HFF-Myc (cell line): ENCODE measurements around the gene STAC.
"Not testable (repeated sequence)": the region's sequence is repeated elsewhere in the genome, so short reads cannot be mapped to it uniquely, and the experiment has no call there.

ENCODE experiments used
- DNase-seq: peaks from one replicate; pipeline ENCODE4 v3.0.0-alpha.2; 2011; ENCODE audit warnings: low read depth; ENCODE audit errors: extremely low read depth
- H3K4me3 ChIP-seq: replicated peaks from 2 replicates; pipeline ENCODE4 v1.5.1; 2011; ENCODE audit warnings: low read depth, mild to moderate bottlenecking, control low read depth, low read length
- CTCF ChIP-seq: IDR thresholded peaks from 2 replicates; pipeline ENCODE4 v1.5.1; 2012; ENCODE audit warnings: mild to moderate bottlenecking, low read depth, low read length, control low read depth; ENCODE audit errors: missing control alignments

STAC gene

DNA sequence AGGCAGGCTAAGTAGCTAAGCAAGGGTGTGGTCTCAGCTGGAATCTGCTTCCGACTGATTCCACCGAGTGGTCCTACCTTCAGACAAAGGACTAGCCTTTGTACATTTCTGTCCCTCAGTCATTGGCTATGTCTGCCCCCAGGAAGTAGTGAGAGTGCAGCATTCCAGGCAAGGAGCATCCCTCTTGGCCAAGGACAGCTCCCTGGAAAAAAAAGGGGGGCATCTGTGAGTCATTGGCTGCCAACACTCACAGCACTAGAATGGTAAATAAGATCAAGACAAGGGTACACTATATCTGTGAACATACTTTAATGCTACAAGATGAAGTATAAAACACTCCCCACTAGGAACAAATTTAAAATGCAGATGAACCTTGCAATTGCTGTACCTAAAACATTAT lies 66.8 kb downstream of the STAC start:
- TF ChIP-seq CTCF: no peak
- no peak overlapping the region for H3K4me3 ChIP-seq
- DNase-seq: no peak

GRCh38 chr3:36451816-36452215 lies 71.5 kb downstream of the STAC start:
- DNase-seq: no peak

DNA sequence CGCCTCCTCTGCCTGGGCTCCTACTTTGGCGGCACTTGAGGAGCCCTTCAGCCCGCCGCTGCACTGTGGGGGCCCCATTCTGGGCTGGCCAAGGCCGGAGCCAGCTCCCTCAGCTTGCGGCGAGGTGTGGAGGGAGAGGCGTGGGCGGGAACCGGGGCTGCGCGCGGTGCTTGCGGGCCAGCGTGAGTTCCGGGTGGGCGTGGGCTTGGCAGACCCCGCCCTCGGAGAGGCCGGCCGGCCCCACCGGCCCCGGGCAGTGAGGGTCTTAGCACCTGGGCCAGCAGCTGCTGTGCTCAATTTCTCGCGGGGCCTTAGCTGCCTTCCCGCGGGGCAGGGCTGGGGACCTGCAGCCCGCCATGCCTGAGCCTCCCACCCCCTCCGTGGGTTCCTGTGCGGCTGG lies 72.9 kb downstream of the STAC start:
- DNase-seq, H3K4me3 ChIP-seq: not testable (repeated sequence)

More at GRCh38 chr3:36451816-36452215, 71.5 kb downstream of the STAC start:
- no peak for TF ChIP-seq CTCF
- H3K4me3 ChIP-seq: no peak overlapping the region

GRCh38 chr3:36453896-36454295 lies 73.6 kb downstream of the STAC start:
- DNase-seq, H3K4me3 ChIP-seq: not testable (repeated sequence)

- H3K4me3 ChIP-seq: no peak overlapping the region
- TF ChIP-seq CTCF: no peak
- no peak for DNase-seq
These were observed 75.1 kb downstream of the STAC start for GRCh38 chr3:36455406-36455805.

GRCh38 chr3:36456784-36457183 lies 76.5 kb downstream of the STAC start:
- DNase-seq: no peak
- TF ChIP-seq CTCF: no peak
- no peak overlapping the region for H3K4me3 ChIP-seq

DNA sequence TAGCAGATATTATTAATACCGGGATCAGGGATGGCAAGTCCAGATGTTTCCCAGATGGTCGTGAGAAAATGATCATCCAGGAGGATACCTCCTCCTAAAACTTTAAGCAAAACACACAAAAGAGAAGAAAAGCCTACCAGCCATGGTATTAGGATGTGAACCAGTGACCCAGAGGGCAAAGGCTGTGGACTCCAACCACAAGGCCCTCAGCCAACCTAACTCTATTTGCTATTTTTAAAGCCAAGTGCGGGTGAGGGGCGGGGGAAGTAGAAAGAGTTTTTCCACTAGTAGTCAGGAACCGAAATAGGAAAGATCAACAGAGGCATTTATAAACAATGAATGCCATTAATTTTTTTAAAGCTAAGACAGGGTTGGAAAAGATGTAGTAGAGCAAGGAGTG lies 77.4 kb downstream of the STAC start:
- DNase-seq: peak; percentile 39
- no peak for TF ChIP-seq CTCF

GRCh38 chr3:36459177-36459576 lies 78.9 kb downstream of the STAC start:
- no peak for DNase-seq
- H3K4me3 ChIP-seq: no peak overlapping the region
- no peak for TF ChIP-seq CTCF

More for the DNA sequence above, 77.4 kb downstream of the STAC start:
- H3K4me3 ChIP-seq: no peak overlapping the region
